Measurements from ENCODE around the gene TICAM1.
"Not testable (repeated sequence)": the region's sequence is repeated elsewhere in the genome, so short reads cannot be mapped to it uniquely, and the experiment has no call there.

- TF ChIP-seq, protein P1, sequence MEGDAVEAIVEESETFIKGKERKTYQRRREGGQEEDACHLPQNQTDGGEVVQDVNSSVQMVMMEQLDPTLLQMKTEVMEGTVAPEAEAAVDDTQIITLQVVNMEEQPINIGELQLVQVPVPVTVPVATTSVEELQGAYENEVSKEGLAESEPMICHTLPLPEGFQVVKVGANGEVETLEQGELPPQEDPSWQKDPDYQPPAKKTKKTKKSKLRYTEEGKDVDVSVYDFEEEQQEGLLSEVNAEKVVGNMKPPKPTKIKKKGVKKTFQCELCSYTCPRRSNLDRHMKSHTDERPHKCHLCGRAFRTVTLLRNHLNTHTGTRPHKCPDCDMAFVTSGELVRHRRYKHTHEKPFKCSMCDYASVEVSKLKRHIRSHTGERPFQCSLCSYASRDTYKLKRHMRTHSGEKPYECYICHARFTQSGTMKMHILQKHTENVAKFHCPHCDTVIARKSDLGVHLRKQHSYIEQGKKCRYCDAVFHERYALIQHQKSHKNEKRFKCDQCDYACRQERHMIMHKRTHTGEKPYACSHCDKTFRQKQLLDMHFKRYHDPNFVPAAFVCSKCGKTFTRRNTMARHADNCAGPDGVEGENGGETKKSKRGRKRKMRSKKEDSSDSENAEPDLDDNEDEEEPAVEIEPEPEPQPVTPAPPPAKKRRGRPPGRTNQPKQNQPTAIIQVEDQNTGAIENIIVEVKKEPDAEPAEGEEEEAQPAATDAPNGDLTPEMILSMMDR (IDR thresholded peaks at IDR 0.05), result not testable (repeated sequence)
- TF ChIP-seq GABPB1 (CRISPR knock-in tag; IDR thresholded peaks at IDR 0.05); ZNF138 (CRISPR knock-in tag; conservative IDR thresholded peaks at IDR 0.05); FOXJ3 (CRISPR knock-in tag; IDR thresholded peaks at IDR 0.05; ENCODE audit: borderline replicate concordance): not testable (repeated sequence)
- TF ChIP-seq, protein P2, sequence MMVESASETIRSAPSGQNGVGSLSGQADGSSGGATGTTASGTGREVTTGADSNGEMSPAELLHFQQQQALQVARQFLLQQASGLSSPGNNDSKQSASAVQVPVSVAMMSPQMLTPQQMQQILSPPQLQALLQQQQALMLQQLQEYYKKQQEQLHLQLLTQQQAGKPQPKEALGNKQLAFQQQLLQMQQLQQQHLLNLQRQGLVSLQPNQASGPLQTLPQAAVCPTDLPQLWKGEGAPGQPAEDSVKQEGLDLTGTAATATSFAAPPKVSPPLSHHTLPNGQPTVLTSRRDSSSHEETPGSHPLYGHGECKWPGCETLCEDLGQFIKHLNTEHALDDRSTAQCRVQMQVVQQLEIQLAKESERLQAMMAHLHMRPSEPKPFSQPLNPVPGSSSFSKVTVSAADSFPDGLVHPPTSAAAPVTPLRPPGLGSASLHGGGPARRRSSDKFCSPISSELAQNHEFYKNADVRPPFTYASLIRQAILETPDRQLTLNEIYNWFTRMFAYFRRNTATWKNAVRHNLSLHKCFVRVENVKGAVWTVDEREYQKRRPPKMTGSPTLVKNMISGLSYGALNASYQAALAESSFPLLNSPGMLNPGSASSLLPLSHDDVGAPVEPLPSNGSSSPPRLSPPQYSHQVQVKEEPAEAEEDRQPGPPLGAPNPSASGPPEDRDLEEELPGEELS (CRISPR knock-in tag; IDR thresholded peaks at IDR 0.05), result not testable (repeated sequence)
Observed at GRCh38 chr19:4793278-4793677, 38.2 kb downstream of the TICAM1 start.
